ENCODE data around the gene UTP18. TPM values are rescaled to one million over a fixed set of nuclear protein-coding genes. Genes with fewer than 3 reads are reported as not detected.
"Not testable (repeated sequence)": the region's sequence is repeated elsewhere in the genome, so short reads cannot be mapped to it uniquely, and the experiment has no call there.

UTP18 gene
- total and polyA plus RNA-seq, 2 of the 13 experiments (the other 11 are each of a cell fraction or from before 2014, with no cell fraction given) = 35.2 to 104 TPM

DNA sequence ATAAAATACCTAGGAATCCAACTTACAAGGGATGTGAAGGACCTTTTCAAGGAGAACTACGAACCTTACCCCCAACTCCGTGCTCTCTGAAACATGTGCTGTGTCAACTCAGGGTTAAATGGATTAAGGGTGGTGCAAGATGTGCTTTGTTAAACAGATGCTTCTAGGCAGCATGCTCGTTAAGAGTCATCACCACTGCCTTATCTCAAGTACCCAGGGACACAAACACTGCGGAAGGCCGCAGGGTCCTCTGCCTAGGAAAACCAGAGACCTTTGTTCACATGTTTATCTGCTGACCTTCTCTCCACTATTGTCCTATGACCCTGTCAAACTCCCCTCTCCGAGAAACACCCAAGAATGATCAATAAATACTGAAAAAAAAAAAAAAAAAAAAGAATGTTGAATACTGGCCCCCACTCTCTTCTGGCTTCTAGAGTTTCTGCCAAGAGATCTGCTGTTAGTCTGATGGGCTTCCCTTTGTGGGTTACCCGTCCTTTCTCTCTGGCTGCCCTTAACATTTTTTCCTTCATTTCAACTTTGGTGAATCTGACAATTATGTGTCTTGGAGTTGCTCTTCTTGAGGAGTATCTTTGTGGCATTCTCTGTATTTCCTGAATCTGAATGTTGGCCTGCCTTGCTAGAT lies 70.6 kb downstream of the UTP18 start (continued):
- TF ChIP-seq, protein P1, sequence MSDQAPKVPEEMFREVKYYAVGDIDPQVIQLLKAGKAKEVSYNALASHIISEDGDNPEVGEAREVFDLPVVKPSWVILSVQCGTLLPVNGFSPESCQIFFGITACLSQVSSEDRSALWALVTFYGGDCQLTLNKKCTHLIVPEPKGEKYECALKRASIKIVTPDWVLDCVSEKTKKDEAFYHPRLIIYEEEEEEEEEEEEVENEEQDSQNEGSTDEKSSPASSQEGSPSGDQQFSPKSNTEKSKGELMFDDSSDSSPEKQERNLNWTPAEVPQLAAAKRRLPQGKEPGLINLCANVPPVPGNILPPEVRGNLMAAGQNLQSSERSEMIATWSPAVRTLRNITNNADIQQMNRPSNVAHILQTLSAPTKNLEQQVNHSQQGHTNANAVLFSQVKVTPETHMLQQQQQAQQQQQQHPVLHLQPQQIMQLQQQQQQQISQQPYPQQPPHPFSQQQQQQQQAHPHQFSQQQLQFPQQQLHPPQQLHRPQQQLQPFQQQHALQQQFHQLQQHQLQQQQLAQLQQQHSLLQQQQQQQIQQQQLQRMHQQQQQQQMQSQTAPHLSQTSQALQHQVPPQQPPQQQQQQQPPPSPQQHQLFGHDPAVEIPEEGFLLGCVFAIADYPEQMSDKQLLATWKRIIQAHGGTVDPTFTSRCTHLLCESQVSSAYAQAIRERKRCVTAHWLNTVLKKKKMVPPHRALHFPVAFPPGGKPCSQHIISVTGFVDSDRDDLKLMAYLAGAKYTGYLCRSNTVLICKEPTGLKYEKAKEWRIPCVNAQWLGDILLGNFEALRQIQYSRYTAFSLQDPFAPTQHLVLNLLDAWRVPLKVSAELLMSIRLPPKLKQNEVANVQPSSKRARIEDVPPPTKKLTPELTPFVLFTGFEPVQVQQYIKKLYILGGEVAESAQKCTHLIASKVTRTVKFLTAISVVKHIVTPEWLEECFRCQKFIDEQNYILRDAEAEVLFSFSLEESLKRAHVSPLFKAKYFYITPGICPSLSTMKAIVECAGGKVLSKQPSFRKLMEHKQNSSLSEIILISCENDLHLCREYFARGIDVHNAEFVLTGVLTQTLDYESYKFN (CRISPR knock-in tag; conservative IDR thresholded peaks at IDR 0.05) = peak; percentile 39; the same call in 1 of the 2 replicates
- TF ChIP-seq GATAD2A (CRISPR knock-in tag; IDR thresholded peaks at IDR 0.05) (peak; percentile 51), RARA (CRISPR knock-in tag; IDR thresholded peaks at IDR 0.05) (peak; percentile 54), SOX5 (CRISPR knock-in tag; IDR thresholded peaks at IDR 0.05; ENCODE audit: borderline replicate concordance) (0 out of 2 replicates have a peak, but pooled peaks have one; percentile 51), FOXP1 (CRISPR knock-in tag; IDR thresholded peaks at IDR 0.05) (peak; percentile 41; the same call in 1 of the 2 replicates), FOXA3 (CRISPR knock-in tag; IDR thresholded peaks at IDR 0.05) (peak; percentile 44; the same call in 1 of the 2 replicates), FOXJ3 (CRISPR knock-in tag; IDR thresholded peaks at IDR 0.05; ENCODE audit: borderline replicate concordance) (peak; percentile 30; the same call in 1 of the 2 replicates), PITX1 (CRISPR knock-in tag; IDR thresholded peaks at IDR 0.05) (peak; percentile 50; the same call in 1 of the 2 replicates), BCL6 (CRISPR knock-in tag; IDR thresholded peaks at IDR 0.05) (peak; percentile 93; the same call in 1 of the 2 replicates), ONECUT2 (CRISPR knock-in tag; IDR thresholded peaks at IDR 0.05) (peak; percentile 49; the same call in 1 of the 2 replicates), ZNF652 (CRISPR knock-in tag; IDR thresholded peaks at IDR 0.05; ENCODE audit: borderline replicate concordance, low read depth) (peak; percentile 69), NR2F6 (IDR thresholded peaks at IDR 0.05) (peak; percentile 54), NR2F2 (IDR thresholded peaks at IDR 0.05; ENCODE audit: borderline replicate concordance, low read depth) (0 out of 2 replicates have a peak, but pooled peaks have one; percentile 28)
- TF ChIP-seq, protein P2, sequence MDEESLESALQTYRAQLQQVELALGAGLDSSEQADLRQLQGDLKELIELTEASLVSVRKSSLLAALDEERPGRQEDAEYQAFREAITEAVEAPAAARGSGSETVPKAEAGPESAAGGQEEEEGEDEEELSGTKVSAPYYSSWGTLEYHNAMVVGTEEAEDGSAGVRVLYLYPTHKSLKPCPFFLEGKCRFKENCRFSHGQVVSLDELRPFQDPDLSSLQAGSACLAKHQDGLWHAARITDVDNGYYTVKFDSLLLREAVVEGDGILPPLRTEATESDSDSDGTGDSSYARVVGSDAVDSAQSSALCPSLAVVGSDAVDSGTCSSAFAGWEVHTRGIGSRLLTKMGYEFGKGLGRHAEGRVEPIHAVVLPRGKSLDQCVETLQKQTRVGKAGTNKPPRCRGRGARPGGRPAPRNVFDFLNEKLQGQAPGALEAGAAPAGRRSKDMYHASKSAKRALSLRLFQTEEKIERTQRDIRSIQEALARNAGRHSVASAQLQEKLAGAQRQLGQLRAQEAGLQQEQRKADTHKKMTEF (CRISPR knock-in tag; IDR thresholded peaks at IDR 0.05) = peak; percentile 32; the same call in 1 of the 2 replicates
- TF ChIP-seq FOXP1 (IDR thresholded peaks at IDR 0.05); NR2F6 (CRISPR knock-in tag; IDR thresholded peaks at IDR 0.05): not testable (repeated sequence)
- TF ChIP-seq, protein P3, sequence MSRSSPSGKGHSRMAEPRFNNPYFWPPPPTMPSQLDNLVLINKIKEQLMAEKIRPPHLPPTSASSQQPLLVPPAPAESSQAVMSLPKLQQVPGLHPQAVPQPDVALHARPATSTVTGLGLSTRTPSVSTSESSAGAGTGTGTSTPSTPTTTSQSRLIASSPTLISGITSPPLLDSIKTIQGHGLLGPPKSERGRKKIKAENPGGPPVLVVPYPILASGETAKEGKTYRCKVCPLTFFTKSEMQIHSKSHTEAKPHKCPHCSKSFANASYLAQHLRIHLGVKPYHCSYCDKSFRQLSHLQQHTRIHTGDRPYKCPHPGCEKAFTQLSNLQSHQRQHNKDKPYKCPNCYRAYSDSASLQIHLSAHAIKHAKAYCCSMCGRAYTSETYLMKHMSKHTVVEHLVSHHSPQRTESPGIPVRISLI (CRISPR knock-in tag; IDR thresholded peaks at IDR 0.05; ENCODE audit: borderline replicate concordance) = peak; percentile 34; the same call in 1 of the 2 replicates
- TF ChIP-seq, protein P4, sequence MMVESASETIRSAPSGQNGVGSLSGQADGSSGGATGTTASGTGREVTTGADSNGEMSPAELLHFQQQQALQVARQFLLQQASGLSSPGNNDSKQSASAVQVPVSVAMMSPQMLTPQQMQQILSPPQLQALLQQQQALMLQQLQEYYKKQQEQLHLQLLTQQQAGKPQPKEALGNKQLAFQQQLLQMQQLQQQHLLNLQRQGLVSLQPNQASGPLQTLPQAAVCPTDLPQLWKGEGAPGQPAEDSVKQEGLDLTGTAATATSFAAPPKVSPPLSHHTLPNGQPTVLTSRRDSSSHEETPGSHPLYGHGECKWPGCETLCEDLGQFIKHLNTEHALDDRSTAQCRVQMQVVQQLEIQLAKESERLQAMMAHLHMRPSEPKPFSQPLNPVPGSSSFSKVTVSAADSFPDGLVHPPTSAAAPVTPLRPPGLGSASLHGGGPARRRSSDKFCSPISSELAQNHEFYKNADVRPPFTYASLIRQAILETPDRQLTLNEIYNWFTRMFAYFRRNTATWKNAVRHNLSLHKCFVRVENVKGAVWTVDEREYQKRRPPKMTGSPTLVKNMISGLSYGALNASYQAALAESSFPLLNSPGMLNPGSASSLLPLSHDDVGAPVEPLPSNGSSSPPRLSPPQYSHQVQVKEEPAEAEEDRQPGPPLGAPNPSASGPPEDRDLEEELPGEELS (CRISPR knock-in tag; IDR thresholded peaks at IDR 0.05) = peak; percentile 28; the same call in 1 of the 2 replicates

Measured in HepG2 (cell line).